GM12801 (cell line): ENCODE results near the gene PSPH.

ENCODE experiments used
- TF ChIP-seq, protein P1 (sequence below): IDR thresholded peaks from one replicate; pipeline ENCODE4 v1.5.1; 2011; ENCODE audit warnings: control low read depth; ENCODE audit not compliant: insufficient read length; ENCODE audit errors: extremely low read depth

Gene PSPH

DNA sequence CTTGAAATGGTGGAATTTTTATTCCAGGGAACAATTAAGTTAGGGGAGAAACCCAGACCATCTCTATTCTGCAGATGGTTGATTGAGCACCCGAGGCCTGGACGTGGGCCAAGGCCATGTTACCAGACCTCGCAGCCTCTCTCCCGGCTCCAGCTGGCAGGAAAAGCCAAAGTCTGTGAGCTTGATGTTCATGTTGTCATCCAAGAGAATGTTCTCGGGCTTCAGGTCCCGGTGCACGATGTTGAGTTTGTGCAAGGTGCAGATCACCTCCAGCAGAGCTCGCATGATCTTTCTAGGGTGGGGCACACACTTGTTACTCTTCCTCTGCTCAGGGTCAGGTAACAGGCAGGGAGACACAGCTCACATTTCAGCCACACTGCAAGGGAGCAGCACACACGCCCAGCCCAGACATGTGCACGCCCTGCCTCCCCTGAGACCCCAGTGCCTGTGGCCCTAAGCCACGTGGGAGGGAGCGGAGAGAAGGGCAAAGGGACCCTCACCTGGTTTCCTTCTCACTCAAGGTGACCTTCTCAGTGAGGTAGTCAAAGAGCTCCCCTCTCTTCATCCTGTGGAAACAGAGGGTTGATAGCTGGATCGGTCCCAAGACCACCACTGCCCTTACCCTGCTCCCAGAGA is 32.0 kb upstream of the PSPH start:
- TF ChIP-seq, protein P1, sequence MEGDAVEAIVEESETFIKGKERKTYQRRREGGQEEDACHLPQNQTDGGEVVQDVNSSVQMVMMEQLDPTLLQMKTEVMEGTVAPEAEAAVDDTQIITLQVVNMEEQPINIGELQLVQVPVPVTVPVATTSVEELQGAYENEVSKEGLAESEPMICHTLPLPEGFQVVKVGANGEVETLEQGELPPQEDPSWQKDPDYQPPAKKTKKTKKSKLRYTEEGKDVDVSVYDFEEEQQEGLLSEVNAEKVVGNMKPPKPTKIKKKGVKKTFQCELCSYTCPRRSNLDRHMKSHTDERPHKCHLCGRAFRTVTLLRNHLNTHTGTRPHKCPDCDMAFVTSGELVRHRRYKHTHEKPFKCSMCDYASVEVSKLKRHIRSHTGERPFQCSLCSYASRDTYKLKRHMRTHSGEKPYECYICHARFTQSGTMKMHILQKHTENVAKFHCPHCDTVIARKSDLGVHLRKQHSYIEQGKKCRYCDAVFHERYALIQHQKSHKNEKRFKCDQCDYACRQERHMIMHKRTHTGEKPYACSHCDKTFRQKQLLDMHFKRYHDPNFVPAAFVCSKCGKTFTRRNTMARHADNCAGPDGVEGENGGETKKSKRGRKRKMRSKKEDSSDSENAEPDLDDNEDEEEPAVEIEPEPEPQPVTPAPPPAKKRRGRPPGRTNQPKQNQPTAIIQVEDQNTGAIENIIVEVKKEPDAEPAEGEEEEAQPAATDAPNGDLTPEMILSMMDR, result no peak

GRCh38 chr7:56081626-56082340 is 30.5 kb upstream of the PSPH start:
- TF ChIP-seq, protein P1, result no peak

- TF ChIP-seq, protein P1, result no peak
These were observed 28.4 kb upstream of the PSPH start for GRCh38 chr7:56079450-56080185.

- TF ChIP-seq, protein P1, result no peak
These were observed 27.0 kb upstream of the PSPH start for GRCh38 chr7:56078196-56078595.

DNA sequence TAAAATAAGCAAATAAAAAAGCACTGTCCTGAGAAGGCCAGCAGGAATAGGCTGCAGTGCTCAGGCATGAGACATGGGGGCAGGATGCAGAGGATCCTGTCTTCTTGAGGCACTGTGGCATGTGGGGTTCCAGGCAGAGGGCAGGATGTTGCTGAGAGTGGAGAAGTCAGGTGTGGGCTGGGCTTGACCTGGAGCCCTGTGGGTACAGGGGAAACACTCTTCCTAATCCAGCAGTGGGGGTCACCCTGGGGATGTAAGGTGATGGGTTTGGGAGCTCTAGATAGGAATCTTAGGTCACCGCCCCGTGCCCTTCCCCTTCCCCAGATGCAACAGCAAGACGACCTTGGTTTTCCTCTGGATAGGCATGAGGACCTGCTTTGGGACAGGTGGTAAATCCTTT is 26.4 kb upstream of the PSPH start:
- TF ChIP-seq, protein P1, result no peak

GRCh38 chr7:56074371-56074791 is 23.1 kb upstream of the PSPH start:
- TF ChIP-seq, protein P1, result peak; percentile 15

DNA sequence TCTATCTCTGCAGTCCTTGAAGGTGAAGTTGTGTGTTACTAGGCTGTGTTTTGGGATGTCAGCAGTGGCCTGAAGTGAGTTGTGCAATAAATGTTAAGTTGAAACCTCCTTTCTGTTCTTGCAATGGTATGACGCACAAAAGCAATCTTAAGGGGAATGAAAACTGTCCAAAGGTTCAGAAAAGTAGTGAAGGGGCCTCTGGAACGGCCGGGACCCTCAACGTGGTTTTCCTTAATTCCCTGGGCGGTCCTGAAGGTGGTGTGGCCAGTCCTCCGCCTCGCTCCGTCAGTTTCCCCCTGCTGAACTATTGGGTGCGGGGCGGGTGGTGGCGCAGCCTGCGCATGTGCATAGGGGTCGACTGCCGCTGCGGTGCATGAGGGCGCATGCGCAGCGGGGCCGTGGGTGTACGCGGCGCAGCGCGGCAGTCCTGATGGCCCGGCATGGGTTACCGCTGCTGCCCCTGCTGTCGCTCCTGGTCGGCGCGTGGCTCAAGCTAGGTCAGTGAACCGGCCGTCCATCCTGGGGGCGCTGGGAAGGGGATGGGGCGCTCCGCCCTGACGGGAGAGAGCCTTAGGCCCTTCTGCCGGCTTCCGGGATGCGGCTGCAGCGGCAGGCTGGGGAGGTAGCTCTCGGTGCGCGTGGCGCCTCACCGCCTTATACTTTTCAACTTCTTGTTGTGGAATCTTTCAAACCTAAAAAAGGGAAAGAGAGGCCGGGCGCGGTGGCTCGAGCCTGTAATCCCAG is 12.8 kb upstream of the PSPH start, which contains the start of gene SUMF2:
Gene SUMF2 (plus strand): TSS at position 405 of the 744 bp plus-strand sequence. CDS start 26 bp downstream, at position 431.
- TF ChIP-seq, protein P1, result no peak
